GM21390 (cell line): ENCODE measurements around the gene SLC25A12.

Experiments used
- ATAC-seq: cut with Tn5 transposase; IDR thresholded peaks from one replicate; pipeline ENCODE4 v1.9.1; 2021; ENCODE audit not compliant: unreplicated experiment

Gene SLC25A12

GRCh38 chr2:171735991-171736710 lies 157.9 kb downstream of the SLC25A12 start:
- no peak for ATAC-seq
